Mammary epithelial cell (primary cell): ENCODE results near the gene PTPN3.

Experiments
- CTCF ChIP-seq, 2 donors: IDR thresholded peaks in 1 of 2; conservative IDR thresholded peaks in 1 of 2; 2 replicates each; pipeline ENCODE4 v1.5.1; 2011 to 2012; ENCODE audit warnings: inconsistent platforms in 2 of 2, low read length in 2 of 2, mild to moderate bottlenecking in 2 of 2, control low read depth in 1 of 2, low read depth in 1 of 2; ENCODE audit not compliant: insufficient read depth in 1 of 2; ENCODE audit errors: extremely low read depth in 1 of 2
- EZH2 ChIP-seq: IDR thresholded peaks from 2 replicates; pipeline ENCODE4 v1.6.1; 2012; ENCODE audit warnings: low read length, inconsistent platforms, borderline replicate concordance

- TF ChIP-seq CTCF (conservative IDR thresholded peaks at IDR 0.05 in 1 of 2, IDR thresholded peaks at IDR 0.05 in 1 of 2; ENCODE audit: extremely low read depth in 1 of 2, insufficient read depth in 1 of 2, low read depth in 1 of 2, low read length in 2 of 2) = no peak
- no peak for TF ChIP-seq EZH2
Observed at GRCh38 chr9:109519366-109519765, 21.3 kb upstream of the PTPN3 start.
